Fibroblast of the aortic adventitia (primary cell): ENCODE data around the gene MKRN2. TPM values are rescaled to one million over a fixed set of nuclear protein-coding genes. Genes with fewer than 3 reads are reported as not detected.
A peak's percentile ranks its signal among the peaks of the same experiment; 100 is the strongest.

Experiments used
- DNase-seq: peaks from one replicate; pipeline ENCODE4 v3.0.0-alpha.2; 2010; ENCODE audit warnings: low read depth
- H3K4me3 ChIP-seq: 2 replicates; pipeline ENCODE4 v1.5.1; 2011; ENCODE audit warnings: low read depth, mild to moderate bottlenecking, control low read depth, low read length, moderate library complexity
- total RNA-seq: library from RNA; depleted of rRNA; stranded (reverse); fragments of >200 nt; gene quantifications from 2 replicates; pipeline ENCODE4 v1.2.3, GENCODE V29; 2012; ENCODE audit warnings: low replicate concordance
- TF ChIP-seq, protein P1 (sequence below): IDR thresholded peaks from 2 replicates; pipeline ENCODE4 v1.5.1; 2011; ENCODE audit warnings: mild to moderate bottlenecking, low read length, control low read depth, inconsistent platforms; ENCODE audit not compliant: insufficient read depth

The MKRN2 gene
- total RNA-seq, 1 donor = 41.4 TPM

DNA sequence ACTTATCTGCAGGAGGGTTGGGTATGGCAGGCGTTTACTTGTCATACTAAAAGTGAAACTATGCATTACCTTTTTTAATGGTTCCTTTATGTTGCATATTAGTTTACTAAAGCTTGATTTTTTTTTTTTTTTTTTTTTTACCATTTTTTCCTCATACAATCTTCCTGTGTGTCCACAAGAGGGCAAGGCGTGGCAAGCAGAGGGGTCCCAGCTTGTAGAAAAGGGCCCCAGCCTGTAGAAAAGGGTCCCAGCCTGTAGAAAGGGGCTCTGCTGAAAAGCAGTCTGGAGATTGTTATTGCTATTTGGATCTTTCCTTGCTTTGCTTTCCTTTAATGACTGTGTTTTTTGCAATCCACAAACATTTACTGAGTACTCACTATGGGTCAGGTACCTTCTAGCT lies 21.9 kb downstream of the MKRN2 start:
- TF ChIP-seq, protein P1, sequence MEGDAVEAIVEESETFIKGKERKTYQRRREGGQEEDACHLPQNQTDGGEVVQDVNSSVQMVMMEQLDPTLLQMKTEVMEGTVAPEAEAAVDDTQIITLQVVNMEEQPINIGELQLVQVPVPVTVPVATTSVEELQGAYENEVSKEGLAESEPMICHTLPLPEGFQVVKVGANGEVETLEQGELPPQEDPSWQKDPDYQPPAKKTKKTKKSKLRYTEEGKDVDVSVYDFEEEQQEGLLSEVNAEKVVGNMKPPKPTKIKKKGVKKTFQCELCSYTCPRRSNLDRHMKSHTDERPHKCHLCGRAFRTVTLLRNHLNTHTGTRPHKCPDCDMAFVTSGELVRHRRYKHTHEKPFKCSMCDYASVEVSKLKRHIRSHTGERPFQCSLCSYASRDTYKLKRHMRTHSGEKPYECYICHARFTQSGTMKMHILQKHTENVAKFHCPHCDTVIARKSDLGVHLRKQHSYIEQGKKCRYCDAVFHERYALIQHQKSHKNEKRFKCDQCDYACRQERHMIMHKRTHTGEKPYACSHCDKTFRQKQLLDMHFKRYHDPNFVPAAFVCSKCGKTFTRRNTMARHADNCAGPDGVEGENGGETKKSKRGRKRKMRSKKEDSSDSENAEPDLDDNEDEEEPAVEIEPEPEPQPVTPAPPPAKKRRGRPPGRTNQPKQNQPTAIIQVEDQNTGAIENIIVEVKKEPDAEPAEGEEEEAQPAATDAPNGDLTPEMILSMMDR = peak; percentile 39
- no peak overlapping the region for H3K4me3 ChIP-seq
- no peak for DNase-seq

DNA sequence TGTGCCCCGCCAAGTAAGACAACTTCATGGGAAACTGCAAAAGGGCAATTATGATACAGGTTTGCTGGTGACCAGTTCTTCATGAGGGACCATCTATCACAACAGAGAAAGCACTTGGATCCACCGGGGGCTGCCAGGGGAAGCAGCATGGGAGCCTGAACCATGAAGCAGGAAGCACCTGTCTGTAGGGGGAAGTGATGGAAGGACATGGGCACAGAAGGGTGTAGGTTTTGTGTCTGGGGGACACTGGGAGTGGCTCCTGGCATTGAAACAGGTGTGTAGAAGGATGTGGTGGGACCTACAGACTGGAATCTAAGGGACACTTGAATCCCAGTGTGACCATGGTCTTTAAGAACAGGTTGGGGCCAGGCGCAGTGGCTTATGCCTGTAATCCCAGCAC lies 22.6 kb downstream of the MKRN2 start:
- TF ChIP-seq, protein P1 = no peak
- H3K4me3 ChIP-seq = no peak overlapping the region

DNA sequence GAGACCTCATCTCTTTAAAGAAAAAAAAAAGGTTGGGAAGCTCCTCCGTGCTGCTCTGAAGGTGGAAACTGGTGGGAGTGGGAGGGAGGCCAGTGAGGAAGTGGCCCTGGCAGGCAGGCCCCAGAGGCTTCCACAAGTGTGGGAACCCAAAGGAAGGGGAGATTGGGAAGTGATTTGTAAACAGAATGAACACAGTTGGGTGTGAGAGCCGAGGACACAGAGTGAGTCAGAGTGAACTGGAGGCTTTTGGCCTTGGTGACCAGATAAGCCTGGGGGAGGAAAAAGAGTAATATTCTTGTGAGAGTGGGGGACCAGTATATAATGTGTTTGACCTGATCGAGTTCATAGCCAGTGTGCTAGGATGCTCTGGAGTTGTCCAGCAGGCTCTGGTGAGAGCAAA lies 23.0 kb downstream of the MKRN2 start:
- TF ChIP-seq, protein P1 = no peak
- peak; percentile 21 for DNase-seq
- no peak overlapping the region for H3K4me3 ChIP-seq

More for the DNA sequence above, 22.6 kb downstream of the MKRN2 start:
- no peak for DNase-seq

DNA sequence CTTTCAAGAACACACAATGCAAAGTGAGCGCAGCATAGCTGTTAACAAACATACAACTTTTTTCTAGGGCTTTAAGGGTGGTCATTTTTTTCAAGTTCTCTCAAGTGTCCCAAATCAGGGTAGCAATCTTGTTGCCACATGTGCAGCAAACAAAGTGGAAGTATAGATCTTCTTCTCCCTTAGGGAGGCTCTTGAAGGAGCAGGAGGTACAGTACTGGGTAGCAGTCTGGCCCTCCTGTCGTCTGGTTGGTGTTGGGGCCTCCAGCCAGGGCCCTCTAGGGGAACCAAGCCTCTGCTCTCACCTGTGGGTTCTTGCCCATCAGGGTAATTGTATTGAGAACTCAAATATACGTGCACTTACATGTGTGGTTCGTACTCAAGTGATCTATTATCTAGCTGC lies 25.8 kb downstream of the MKRN2 start:
- no peak overlapping the region for H3K4me3 ChIP-seq
- no peak for DNase-seq
- TF ChIP-seq, protein P1 = no peak

DNA sequence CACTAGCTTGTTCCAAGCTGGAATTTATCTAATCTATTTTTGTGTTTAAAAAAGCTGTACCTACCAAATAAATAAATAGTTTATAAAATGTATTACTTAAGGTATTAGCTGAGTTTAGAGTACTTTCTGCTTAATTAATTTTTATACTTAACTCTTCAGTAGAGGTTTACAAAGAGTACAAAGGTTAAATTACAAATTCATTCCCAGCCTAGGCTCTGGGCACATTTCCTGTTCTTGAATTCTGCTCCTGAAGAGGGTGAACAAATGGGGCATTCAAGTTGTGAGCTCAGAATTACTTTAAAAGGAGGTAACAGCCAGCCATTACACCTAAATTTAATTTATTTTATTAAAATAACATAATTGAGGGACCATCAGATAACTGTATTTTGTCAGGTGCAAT lies 26.4 kb downstream of the MKRN2 start:
- DNase-seq = no peak
- TF ChIP-seq, protein P1 = no peak
- no peak overlapping the region for H3K4me3 ChIP-seq

DNA sequence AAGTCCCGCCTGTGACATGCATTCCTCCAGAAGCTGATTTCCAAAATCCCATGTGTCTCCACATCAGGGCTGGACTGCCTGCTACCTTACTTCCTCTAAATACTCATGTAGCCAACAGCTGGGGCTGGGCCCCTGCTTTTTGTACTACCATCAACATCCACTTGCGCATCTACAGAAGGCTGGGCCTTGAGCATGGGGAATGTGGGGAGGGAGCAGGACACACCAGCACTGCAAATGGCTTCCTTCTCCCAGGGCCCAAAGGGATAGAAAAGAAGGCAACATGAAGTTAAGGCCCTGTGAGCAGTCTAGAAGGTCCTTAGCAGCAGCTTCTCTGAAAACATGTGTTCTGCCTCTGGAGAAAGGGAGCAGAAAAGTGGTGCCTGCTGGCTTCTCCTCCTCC lies 27.2 kb downstream of the MKRN2 start:
- TF ChIP-seq, protein P1 = no peak
- DNase-seq = no peak
- no peak overlapping the region for H3K4me3 ChIP-seq

DNA sequence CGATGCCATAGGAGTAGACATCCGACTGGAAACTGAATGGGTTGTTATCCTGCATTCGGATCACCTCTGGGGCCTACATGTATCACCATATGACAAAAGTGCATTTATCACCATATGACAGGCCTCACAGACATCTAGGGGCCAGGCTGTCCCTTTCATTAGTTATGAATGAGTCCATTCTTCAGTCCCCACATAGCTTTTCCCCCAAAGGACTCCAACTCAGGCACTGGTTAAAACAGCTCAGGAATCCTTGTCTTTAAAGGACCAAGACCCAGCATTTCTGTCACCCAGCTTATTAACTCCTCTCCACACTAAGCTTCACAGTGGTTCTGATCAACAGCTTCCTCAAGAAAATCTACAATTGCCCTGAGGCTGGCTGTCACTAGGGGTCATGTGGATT lies 28.3 kb downstream of the MKRN2 start:
- TF ChIP-seq, protein P1 = no peak
- no peak for DNase-seq
- no peak overlapping the region for H3K4me3 ChIP-seq
